ENCODE data around the gene NASP.

GRCh38 chr1:45629035-45629434 lies 45.2 kb downstream of the NASP start:
- TF ChIP-seq CTCF (IDR thresholded peaks at IDR 0.05) (no peak), EP300 (IDR thresholded peaks at IDR 0.05) (no peak), POLR2A (IDR thresholded peaks at IDR 0.05) (no peak), POLR2AphosphoS5 (IDR thresholded peaks at IDR 0.05) (no peak)

All from gastroesophageal sphincter (tissue), 3 donors.